Activated naive CD4-positive, alpha-beta T cell treated with anti-CD3 and anti-CD28 coated beads, Interleukin-2, amount 50 U/mL, for 72 hours (primary cell): ENCODE data around the gene COL26A1. TPM values are rescaled to one million over a fixed set of nuclear protein-coding genes. Genes with fewer than 3 reads are reported as not detected.

Source experiments
- total RNA-seq, 2 donors: library from RNA; stranded (reverse); gene quantifications; one replicate each; pipeline ENCODE4 v1.2.3, GENCODE V29; 2022

Gene COL26A1
- total RNA-seq, 2 donors from 2014 or later: not detected

Other genes starting within 250 kb of the COL26A1 start
- under 1 TPM; 0.18 to 0.27 TPM for gene SERPINE1, start 235.8 kb upstream of the COL26A1 start, total RNA-seq
- 10 to 100 TPM; 26.3 to 48.2 TPM for gene AP1S1, start 208.4 kb upstream of the COL26A1 start, total RNA-seq
- not detected for gene VGF, start 197.3 kb upstream of the COL26A1 start, total RNA-seq
- gene NAT16, start 182.6 kb upstream of the COL26A1 start, total RNA-seq: not detected
- not detected for gene MOGAT3, start 161.8 kb upstream of the COL26A1 start, total RNA-seq
- gene PLOD3, start 145.3 kb upstream of the COL26A1 start, total RNA-seq: 10 to 100 TPM; 44.7 to 53.5 TPM
- 10 to 100 TPM; 49.9 to 50.3 TPM for gene ZNHIT1, start 144.7 kb upstream of the COL26A1 start, total RNA-seq
- 10 to 100 TPM; 17.3 to 26.1 TPM for gene CLDN15, start 125.1 kb upstream of the COL26A1 start, total RNA-seq
- gene FIS1, start 117.8 kb upstream of the COL26A1 start, total RNA-seq: 10 to 100 TPM; 70.0 to 74.8 TPM
- 1 to 10 TPM; 2.9 to 6.2 TPM for gene IFT22, start 41.1 kb upstream of the COL26A1 start, total RNA-seq